ENCODE results near the gene CSF3R. TPM values are rescaled to one million over a fixed set of nuclear protein-coding genes. Genes with fewer than 3 reads are reported as not detected.

CSF3R gene
- total RNA-seq, 1 experiment from 2014 or later = 0.26 TPM

- ChIA-PET POLR2A (interaction anchor here (0.7 to 1.6 kb wide), 4 partner anchors 13 to 806 kb away, joined by 3 to 16 read pairs (median 6); partner anchors contain the start of gene MRPS15), CTCF (interaction anchor here (0.7 to 3.2 kb wide), 17 partner anchors 9 to 1598 kb away, joined by 3 to 15 read pairs (median 4); partner anchors contain the start of gene MRPS15)
- ATAC-seq (peak; percentile 95), DNase-seq (ENCODE audit: low spot score) (peak; percentile 93)
- Mint-ChIP-seq H3K9me3 (no peaks in the 10 kb centered on the region), H3K36me3 (peaks cover 7% of the 10 kb centered on the region), H3K4me3 (peak within 1 kb of the TSS; percentile 77), H3K4me1 (peaks cover 18% of the 10 kb centered on the region), H3K27me3 (ENCODE audit: low read depth) (peaks cover 4% of the 10 kb centered on the region), H3K27ac (peak within 1 kb of the TSS; percentile 58; the same call in 1 of the 2 replicates)
- TF ChIP-seq SP1 (CRISPR knock-in tag; conservative IDR thresholded peaks at IDR 0.05) (peak; percentile 77), JUN (CRISPR knock-in tag; IDR thresholded peaks at IDR 0.05) (no peak), TEAD1 (CRISPR knock-in tag; IDR thresholded peaks at IDR 0.05) (peak; percentile 88), NFE2L1 (CRISPR knock-in tag; IDR thresholded peaks at IDR 0.05) (peak; percentile 90), IRF1 (CRISPR knock-in tag; IDR thresholded peaks at IDR 0.05) (peak; percentile 86; the same call in 1 of the 2 replicates), USF2 (CRISPR knock-in tag; IDR thresholded peaks at IDR 0.05) (no peak), E2F5 (CRISPR knock-in tag; IDR thresholded peaks at IDR 0.05) (no peak), E2F1 (CRISPR knock-in tag; IDR thresholded peaks at IDR 0.05) (peak; percentile 51; the same call in 1 of the 2 replicates), KAT7 (CRISPR knock-in tag; IDR thresholded peaks at IDR 0.05; ENCODE audit: borderline replicate concordance) (0 out of 2 replicates have a peak, but pooled peaks have one; percentile 38), MAX (CRISPR knock-in tag; IDR thresholded peaks at IDR 0.05) (peak; percentile 95), ETV6 (CRISPR knock-in tag; IDR thresholded peaks at IDR 0.05) (0 out of 2 replicates have a peak, but pooled peaks have one; percentile 84), ATF1 (CRISPR knock-in tag; IDR thresholded peaks at IDR 0.05) (no peak), FOXK1 (CRISPR knock-in tag; IDR thresholded peaks at IDR 0.05) (peak; percentile 75; the same call in 1 of the 2 replicates), NR3C1 (CRISPR knock-in tag; conservative IDR thresholded peaks at IDR 0.05; ENCODE audit: low read depth) (0 out of 2 replicates have a peak, but pooled peaks have one; percentile 76), ELF4 (CRISPR knock-in tag; IDR thresholded peaks at IDR 0.05; ENCODE audit: low read depth) (no peak), ZNF416 (CRISPR knock-in tag; IDR thresholded peaks at IDR 0.05) (no peak), SMAD3 (CRISPR knock-in tag; IDR thresholded peaks at IDR 0.05; ENCODE audit: borderline replicate concordance) (peak; percentile 79; the same call in 1 of the 2 replicates), TP53 (CRISPR knock-in tag; IDR thresholded peaks at IDR 0.05) (peak; percentile 91), ZNF532 (CRISPR knock-in tag; IDR thresholded peaks at IDR 0.05; ENCODE audit: borderline replicate concordance) (no peak), ESRRA (CRISPR knock-in tag; IDR thresholded peaks at IDR 0.05; ENCODE audit: borderline replicate concordance) (0 out of 2 replicates have a peak, but pooled peaks have one; percentile 57), USF1 (CRISPR knock-in tag; IDR thresholded peaks at IDR 0.05) (peak; percentile 59; the same call in 1 of the 2 replicates), ATF2 (CRISPR knock-in tag; IDR thresholded peaks at IDR 0.05; ENCODE audit: borderline replicate concordance, low read depth) (peak; percentile 74; the same call in 1 of the 2 replicates), ZNF281 (CRISPR knock-in tag; IDR thresholded peaks at IDR 0.05) (peak; percentile 91)
Observed at GRCh38 chr1:36450270-36450918, 32.3 kb downstream of the CSF3R start, which contains the start of gene OSCP1. OSCP1 (minus strand) TSS chr1:36450451; CDS start chr1:36450369, 82 bp downstream.
